HUES6 (cell line): Measurements from ENCODE around the gene DLK1.

Source experiments
- H3K27ac ChIP-seq: 2 replicates; pipeline ENCODE4 v1.7.0; 2013; ENCODE audit warnings: low read depth, mild to moderate bottlenecking, low read length, inconsistent platforms
- H3K27me3 ChIP-seq: 2 replicates; pipeline ENCODE4 v1.6.1; 2013; ENCODE audit warnings: low read length; ENCODE audit not compliant: control insufficient read depth, insufficient read depth
- H3K36me3 ChIP-seq: 2 replicates; pipeline ENCODE4 v1.6.1; 2013; ENCODE audit warnings: low read length; ENCODE audit not compliant: control insufficient read depth, insufficient read depth
- H3K4me1 ChIP-seq: 2 replicates; pipeline ENCODE4 v1.6.1; 2013; ENCODE audit warnings: low read length; ENCODE audit not compliant: control insufficient read depth, insufficient read depth
- H3K4me3 ChIP-seq: 2 replicates; pipeline ENCODE4 v1.5.1; 2013; ENCODE audit warnings: low read depth, low read length
- H3K9ac ChIP-seq: one replicate; pipeline ENCODE4 v1.6.1; 2013; ENCODE audit warnings: mild to moderate bottlenecking, low read length
- H3K9me3 ChIP-seq: 2 replicates; pipeline ENCODE4 v1.6.1; 2013; ENCODE audit warnings: low read depth, low read length; ENCODE audit not compliant: control insufficient read depth, insufficient read depth

The DLK1 gene

GRCh38 chr14:100693877-100694578 is 32.7 kb upstream of the DLK1 start:
- H3K9ac ChIP-seq, result no peak overlapping the region
- H3K27me3 ChIP-seq, result no peaks in the 10 kb centered on the region
- no peaks in the 10 kb centered on the region for H3K36me3 ChIP-seq
- H3K27ac ChIP-seq, result no peak overlapping the region
- no peak overlapping the region for H3K4me3 ChIP-seq
- peaks cover 20% of the 10 kb centered on the region; the same call in 1 of the 2 replicates for H3K4me1 ChIP-seq
- H3K9me3 ChIP-seq, result no peaks in the 10 kb centered on the region

GRCh38 chr14:100694579-100695422 is 31.9 kb upstream of the DLK1 start:
- no peak overlapping the region for H3K9ac ChIP-seq
- H3K27me3 ChIP-seq, result no peaks in the 10 kb centered on the region
- peaks cover 16% of the 10 kb centered on the region; the same call in 1 of the 2 replicates for H3K4me1 ChIP-seq

GRCh38 chr14:100695423-100695738 is 31.3 kb upstream of the DLK1 start:
- no peak overlapping the region for H3K27ac ChIP-seq

More at GRCh38 chr14:100694579-100695422, 31.9 kb upstream of the DLK1 start:
- Histone ChIP-seq H3K36me3 (no peaks in the 10 kb centered on the region), H3K4me3 (no peak overlapping the region), H3K9me3 (no peaks in the 10 kb centered on the region), H3K27ac (no peak overlapping the region)

GRCh38 chr14:100696008-100696407 is 30.7 kb upstream of the DLK1 start:
- peaks cover 16% of the 10 kb centered on the region; the same call in 1 of the 2 replicates for H3K4me1 ChIP-seq
- no peaks in the 10 kb centered on the region for H3K27me3 ChIP-seq
- no peak overlapping the region for H3K9ac ChIP-seq
- H3K4me3 ChIP-seq, result no peak overlapping the region
- no peaks in the 10 kb centered on the region for H3K9me3 ChIP-seq
- no peaks in the 10 kb centered on the region for H3K36me3 ChIP-seq
- no peak overlapping the region for H3K27ac ChIP-seq

More at GRCh38 chr14:100695423-100695738, 31.3 kb upstream of the DLK1 start:
- Histone ChIP-seq H3K9ac (no peak overlapping the region), H3K27me3 (no peaks in the 10 kb centered on the region), H3K36me3 (no peaks in the 10 kb centered on the region), H3K9me3 (no peaks in the 10 kb centered on the region), H3K4me3 (no peak overlapping the region), H3K4me1 (peaks cover 16% of the 10 kb centered on the region; the same call in 1 of the 2 replicates)

GRCh38 chr14:100696590-100696989 is 30.1 kb upstream of the DLK1 start:
- no peaks in the 10 kb centered on the region for H3K9me3 ChIP-seq
- no peak overlapping the region for H3K9ac ChIP-seq
- H3K4me1 ChIP-seq, result peaks cover 16% of the 10 kb centered on the region; the same call in 1 of the 2 replicates
- no peak overlapping the region for H3K27ac ChIP-seq
- H3K4me3 ChIP-seq, result no peak overlapping the region
- H3K36me3 ChIP-seq, result no peaks in the 10 kb centered on the region
- no peaks in the 10 kb centered on the region for H3K27me3 ChIP-seq

DNA sequence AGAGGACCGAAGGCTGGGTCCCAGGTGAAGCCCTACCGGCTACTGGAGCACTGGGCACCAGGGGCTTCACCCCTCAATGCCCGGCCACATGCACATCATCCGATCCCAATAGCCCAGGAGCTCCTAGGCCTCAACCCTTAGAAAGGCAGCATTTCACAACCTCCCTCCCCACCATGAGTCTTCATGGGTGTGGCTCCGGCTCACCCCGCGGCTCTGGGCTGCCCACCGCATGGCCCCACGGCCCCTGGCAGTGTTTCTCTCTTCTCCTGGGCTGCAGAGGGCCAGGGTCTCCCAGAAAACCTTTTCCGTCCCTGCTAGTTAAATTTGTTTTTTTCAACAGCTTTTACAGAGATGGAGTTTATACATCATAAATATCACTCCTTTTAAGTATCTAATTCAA is 28.6 kb upstream of the DLK1 start:
- Histone ChIP-seq H3K27me3 (no peaks in the 10 kb centered on the region), H3K27ac (no peak overlapping the region), H3K36me3 (no peaks in the 10 kb centered on the region), H3K4me1 (peaks cover 10% of the 10 kb centered on the region; the same call in 1 of the 2 replicates), H3K9me3 (no peaks in the 10 kb centered on the region), H3K4me3 (no peak overlapping the region), H3K9ac (no peak overlapping the region)

DNA sequence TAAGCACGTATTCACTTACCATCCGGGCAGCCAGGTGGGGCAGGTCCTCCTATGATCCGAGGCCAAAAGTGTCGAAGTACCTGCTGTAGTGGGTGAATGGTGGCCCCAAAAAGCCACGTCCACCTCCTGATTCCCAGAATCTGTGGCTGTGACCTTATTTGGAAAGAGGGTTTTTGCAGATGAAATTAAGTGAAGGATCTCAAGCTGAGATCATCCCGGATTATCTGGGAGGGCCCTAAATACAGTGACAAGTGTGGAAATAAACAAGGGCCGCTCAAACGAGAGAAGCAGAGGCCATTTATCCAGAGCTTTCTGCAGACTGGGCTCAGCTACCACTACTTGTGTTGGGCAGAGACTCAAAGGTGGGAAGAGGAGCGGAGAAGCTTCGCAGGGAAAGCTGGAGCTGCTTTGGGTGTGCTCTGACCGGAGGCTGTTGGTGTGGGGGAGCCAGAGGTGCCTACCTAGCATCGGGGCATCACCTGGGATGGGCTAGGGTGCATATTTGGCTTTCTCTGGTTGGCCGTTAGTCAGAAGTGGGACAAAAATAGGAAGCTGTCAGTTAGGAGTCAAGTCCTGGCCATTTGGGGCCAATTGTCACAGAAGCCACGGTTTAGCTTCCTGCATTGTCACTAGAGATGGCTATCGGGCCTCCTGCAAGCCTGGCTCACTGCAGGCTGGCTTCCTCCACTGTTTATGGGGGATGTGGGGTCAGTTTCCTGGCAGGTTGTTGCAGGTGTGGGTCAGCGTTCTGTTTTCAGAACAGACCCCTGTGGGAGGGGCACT is 27.8 kb upstream of the DLK1 start:
- Histone ChIP-seq H3K9ac (no peak overlapping the region), H3K27ac (no peak overlapping the region), H3K9me3 (no peaks in the 10 kb centered on the region), H3K27me3 (no peaks in the 10 kb centered on the region), H3K36me3 (no peaks in the 10 kb centered on the region), H3K4me1 (peaks cover 5% of the 10 kb centered on the region; the same call in 1 of the 2 replicates), H3K4me3 (no peak overlapping the region)

DNA sequence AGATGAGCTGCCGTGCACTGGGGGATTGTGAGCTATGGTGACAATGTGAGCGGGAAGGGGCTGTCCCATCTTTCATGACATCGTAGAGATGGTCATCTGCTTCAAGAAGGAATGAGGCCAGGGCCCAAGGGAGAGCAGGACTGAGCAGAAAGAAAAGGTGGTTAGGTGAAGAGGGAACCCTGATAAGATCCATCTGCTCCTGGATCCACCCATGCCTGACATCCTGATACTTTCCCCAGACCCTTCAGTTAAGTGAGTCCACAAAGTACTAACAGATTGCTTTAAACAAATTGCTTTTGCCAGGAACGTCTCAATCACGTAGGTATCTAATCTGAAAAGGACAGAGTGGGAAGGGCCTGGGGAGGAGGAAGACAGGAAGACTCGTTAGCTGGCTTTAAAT is 25.4 kb upstream of the DLK1 start:
- no peaks in the 10 kb centered on the region for H3K36me3 ChIP-seq
- no peak overlapping the region for H3K27ac ChIP-seq
- no peak overlapping the region for H3K4me3 ChIP-seq
- H3K4me1 ChIP-seq, result no peaks in the 10 kb centered on the region; the same call in 1 of the 2 replicates
- H3K9ac ChIP-seq, result no peak overlapping the region
- H3K9me3 ChIP-seq, result no peaks in the 10 kb centered on the region
- H3K27me3 ChIP-seq, result no peaks in the 10 kb centered on the region

DNA sequence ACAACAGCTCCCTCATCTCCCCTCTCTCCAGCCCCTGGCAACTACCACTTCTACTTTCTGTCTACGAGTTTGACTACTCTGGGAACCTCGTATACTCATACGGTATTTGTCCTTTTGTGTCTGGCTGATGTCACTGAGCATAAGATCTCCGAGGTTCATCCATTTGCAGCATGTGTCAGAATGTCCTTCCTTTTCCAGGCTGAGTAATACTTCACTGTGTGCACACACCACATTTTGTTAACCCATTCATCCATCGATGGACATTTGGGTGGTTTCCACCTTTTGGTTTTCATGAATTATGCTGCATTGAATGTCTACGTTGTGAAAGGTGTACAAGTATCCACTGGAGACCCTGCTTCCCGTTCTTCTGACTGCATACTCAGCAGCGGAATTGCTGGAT is 24.1 kb upstream of the DLK1 start:
- no peak overlapping the region for H3K4me3 ChIP-seq
- H3K9ac ChIP-seq, result no peak overlapping the region
- H3K9me3 ChIP-seq, result no peaks in the 10 kb centered on the region
- no peaks in the 10 kb centered on the region; the same call in 1 of the 2 replicates for H3K4me1 ChIP-seq
- H3K27ac ChIP-seq, result no peak overlapping the region
- no peaks in the 10 kb centered on the region for H3K27me3 ChIP-seq
- H3K36me3 ChIP-seq, result no peaks in the 10 kb centered on the region

DNA sequence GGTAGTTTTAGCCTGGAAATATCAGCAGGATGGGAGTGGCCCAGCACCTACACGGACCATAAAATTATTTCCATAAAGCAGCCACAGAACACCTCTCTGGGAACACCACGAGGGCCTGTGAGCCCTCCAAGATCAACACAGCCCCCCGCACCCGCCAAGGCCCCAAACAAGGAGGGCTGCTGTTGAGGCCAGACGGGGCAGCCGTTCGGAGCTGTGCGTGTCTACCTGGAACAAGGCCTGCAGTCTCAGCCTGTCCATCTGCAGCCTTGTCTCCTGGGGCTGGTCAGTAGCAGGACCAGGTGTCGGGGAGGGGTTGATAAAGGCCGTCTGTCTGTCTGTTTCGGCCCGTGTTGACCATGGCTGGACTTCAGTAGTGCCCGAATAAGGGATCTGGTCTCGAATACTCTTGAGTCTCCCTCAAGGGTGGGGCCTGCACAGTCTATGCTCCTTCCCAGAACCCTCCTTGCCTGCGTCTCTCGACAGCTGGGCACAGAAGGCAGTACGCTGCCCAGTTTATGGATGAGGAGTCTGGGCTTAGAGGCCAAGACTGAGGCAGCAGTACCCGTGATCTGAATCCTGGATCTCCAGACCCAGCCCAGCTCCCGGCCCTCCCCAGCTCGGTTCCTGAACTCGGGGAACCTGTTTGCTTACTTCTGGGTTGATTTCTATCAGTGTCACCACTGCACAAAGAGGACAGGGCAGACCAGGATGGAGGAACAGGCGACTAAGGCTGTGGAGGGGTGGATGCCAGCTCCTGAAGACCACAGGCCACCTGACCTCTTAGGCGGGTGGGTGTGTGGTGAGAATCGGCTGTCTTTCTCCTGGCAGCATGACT is 23.1 kb upstream of the DLK1 start:
- H3K4me3 ChIP-seq, result no peak overlapping the region
- no peaks in the 10 kb centered on the region for H3K9me3 ChIP-seq
- H3K27ac ChIP-seq, result no peak overlapping the region
- no peaks in the 10 kb centered on the region for H3K27me3 ChIP-seq
- H3K36me3 ChIP-seq, result no peaks in the 10 kb centered on the region
- H3K4me1 ChIP-seq, result peaks cover 2% of the 10 kb centered on the region
- H3K9ac ChIP-seq, result no peak overlapping the region
